Stimulated activated CD8-positive, alpha-beta memory T cell treated with anti-CD3 and anti-CD28 coated beads, Interleukin-7, amount 100 ng/mL, for 4 hours (primary cell): Measurements from ENCODE around the gene MED13L.
"Not testable (repeated sequence)": the region's sequence is repeated elsewhere in the genome, so short reads cannot be mapped to it uniquely, and the experiment has no call there.

Experiments
- DNase-seq, 2 donors: peaks; one replicate each; pipeline ENCODE4 v3.0.0-alpha.2; 2020; ENCODE audit warnings: low read depth in 2 of 2

MED13L gene

DNA sequence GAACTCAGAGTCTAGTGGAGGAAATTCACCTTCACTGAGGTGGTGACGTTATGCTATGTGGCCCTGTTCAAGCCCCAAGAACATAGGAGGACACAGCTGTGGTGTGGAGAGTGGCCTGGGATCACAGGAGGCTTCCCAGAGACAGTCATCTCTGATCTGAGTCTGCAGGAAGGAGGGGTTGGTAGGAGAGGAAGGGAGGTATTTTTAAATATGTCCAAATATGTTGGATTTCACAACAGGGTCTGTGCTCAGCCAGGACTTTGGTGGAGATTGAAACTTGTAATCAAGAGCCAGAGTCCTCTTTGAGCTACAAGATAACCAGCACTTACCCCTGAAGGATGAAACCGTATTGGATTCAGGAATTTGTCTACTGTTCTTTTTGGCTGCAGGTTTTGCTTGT, 26.4 kb upstream of the MED13L start:
- no peak for DNase-seq

DNA sequence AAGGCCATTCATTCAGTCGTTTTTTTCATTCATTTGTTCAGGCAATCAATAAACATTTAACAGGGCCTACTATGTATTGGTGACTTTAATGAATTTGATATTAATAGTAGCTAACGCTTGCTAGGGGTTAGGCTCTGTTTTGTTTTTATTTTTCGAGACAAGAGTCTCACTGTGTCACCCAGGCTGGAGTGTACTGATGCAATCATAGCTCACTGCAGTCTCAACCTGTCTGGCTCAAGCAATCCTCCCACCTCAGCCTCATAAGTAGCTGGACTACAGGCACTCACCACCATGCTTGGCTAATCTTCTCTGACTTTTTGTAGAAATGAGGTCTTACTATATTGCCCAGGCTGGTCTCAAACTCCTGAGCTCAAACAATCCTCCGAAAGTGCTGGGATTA, 25.6 kb upstream of the MED13L start:
- no peak for DNase-seq

DNA sequence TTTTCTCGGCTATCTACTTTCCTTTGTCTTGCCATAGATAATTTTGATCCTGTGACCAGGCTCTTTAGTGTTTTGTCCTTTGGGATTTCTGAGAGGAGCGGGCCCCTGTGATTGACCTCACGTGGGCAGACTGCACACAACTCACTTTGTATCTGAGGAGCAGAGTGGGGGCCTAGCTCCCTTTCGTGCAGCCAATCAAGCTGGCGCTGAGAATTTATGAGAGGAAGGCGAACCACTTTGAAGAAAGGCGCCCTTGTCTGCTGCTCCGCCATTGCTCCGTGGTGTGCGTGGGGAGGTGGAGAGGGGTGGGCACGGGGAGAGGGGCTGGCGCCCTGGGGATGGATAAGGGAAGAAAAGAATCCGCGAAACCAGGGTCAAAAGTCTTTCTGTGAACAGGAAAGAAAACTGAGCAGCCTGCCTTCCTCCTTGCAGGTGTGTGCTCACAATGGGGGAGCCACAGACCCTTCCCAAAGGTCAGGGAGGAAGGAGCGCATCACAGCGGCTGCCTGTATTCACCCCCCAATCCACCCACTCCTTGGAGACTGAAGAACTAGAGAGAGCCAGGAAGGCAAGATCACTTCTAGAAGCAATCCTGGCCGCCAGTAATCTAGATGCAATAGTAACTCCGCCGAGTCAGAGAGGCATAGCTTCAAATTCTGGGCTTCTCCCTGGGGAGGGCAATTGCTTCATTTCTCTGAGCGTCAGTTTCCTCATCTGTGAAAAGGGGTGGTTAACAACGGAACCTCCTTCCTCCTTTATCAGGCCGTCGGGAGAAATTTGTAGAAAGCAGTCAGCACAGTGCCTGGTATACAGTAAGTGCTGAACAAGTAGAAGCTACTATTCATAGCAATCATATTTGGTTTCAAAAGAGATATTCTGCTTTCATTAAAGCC, 24.9 kb upstream of the MED13L start:
- DNase-seq: no peak

DNA sequence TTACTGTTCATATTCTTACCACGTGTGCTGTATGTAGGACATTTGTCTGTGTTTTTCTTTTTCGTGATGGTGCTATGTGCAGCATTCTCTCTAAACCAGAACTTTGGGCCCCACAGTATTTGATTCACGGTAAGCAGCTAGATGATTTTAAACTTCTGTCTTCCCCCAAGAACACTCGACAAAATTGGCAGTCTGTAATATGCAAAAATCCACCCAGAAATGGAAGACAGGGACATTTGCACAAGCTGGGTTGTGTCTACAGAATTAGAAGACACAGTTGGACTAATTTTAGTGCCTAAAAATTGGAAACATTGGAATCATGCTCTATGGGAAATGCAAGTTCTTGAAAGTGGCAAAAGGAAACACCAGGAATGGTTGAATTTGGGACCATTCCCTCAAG, 24.1 kb upstream of the MED13L start:
- DNase-seq: no peak

DNA sequence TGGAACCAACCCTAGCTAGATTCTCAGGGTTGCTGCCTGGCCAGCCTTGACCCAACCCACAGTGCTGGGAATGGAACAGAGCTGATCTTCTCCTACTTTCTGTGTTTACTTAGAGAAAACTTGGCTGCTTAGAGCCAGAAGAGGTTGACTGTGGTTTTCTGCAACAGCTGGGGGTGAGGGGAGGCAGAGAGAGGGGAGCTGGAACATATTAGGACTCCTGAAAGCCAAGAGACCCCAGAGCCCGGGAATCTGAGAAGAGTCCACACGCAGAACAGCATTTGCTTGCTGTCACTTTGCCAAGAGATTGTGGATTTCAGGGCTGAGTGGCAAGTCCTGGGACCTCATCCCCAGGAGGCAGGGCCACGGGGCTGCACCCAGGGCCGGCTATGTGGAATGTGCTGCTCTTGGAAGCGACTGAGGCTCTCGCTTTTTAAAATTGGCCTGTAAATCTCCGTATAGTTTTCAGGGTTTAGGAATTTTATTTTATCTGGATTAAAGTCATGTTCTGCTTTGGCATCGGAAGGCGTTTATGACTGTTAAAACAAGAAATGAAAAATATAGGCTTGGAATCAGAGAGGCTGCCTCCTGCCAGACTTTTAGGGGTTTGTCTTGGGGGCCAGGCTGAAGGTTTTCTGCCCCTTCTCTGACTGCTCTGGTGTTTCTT, 22.3 kb upstream of the MED13L start:
- no peak for DNase-seq

DNA sequence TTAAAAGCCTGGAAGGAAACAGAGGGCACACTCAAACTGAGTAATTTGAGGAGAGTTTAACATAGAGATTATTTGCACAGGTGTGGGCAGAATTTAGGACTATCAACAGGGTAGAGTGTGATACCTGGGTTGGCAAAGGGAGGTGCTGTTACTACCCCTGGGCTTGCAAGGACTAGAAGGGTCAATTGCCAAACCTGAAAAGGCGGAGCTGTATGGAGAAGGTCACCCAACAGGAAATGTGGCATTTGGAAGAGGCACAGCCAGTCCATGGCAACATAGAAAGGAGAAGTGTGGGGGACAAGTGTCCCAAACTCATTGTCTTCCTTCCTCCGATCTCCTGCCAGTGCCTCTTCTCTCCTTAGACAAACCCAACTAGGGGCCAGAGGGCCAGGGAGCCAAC, 21.6 kb upstream of the MED13L start:
- DNase-seq: no peak

DNA sequence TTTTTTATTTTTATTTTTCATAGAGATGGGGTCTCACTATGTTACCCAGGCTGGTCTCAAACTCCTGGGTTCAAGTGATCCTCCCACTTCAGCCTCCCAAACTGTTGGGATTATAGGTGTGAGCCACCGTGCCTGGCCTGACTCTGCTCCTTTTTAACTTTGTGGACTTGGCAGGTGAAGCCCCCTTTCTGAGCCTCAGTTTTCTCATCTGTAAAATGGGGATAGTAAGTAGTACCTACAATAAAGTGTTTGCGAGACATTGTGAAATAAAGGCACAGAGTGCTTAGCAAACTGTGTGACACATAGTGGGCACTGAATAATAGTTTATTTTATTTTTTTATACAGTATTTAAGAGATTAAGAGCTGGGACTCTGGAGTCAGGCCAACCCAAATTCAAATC, 21.1 kb upstream of the MED13L start:
- DNase-seq: no peak

DNA sequence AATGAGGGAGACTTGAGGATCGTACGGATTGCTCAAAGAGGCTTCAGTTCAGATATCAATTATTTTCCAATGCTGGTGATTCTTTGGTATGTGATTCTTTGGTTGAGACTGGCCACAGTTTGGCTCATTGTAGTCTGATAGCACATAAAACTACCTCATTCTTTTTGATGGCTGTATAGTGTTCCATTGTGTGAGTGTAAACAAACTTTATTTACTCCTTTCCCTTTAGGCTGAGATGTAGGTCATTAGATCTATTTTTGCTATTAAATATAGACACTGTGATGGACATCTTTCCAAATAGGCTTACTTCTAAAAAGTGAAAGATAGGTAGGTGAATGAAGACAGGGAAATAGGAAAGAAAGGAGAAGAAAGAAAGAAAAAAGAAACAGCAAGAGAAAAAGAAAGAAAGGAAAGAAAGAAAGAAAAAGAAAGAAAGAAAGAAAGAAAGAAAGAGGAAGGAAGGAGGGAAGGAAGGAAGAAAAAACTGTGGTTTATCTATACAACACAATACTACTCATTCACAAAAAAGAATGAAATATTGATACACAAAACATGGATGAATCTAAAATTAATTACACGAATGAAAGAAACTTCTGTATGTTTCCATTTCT, 19.8 kb upstream of the MED13L start:
- DNase-seq: no peak

DNA sequence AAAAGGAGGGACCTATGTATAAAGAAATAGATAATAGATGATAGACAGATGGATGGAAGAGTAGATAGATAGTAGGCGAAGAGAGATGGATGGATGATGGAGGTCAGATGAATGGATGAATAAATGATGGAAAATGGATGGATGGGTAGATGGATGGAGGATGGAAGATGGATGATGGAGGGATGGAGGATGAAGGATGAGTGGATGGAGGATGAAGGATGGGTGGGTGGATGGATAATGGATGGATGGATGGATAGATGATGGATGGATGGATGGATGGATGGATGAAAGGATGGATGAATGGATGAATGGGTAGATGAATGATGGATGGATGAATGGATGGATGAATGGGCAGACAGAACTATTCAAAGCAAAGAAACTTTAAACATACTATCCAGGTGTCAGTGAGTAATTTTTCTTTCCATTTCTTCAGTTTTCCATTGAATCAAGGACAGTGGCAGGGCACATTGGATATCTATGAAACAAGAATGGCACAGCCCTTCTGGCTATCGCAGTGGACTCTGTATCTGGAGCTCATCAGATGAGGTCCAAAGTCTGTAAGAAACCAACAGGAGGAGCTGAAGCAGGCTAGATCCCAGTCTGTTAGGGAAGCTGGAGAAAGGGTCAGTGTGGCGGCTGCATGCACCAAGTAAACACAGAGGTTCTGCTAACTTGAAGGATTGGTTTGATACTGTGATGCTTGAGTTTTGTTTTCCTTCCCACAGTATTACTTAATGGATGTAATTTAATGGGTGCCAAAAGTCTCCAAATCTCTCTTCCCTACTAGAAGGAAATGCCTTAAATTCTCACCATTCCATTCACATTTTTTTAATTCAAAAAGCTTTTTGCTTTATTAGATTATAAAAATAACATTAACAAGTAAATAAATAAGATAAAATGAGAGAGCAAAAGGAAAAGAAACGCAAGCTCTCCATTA, 18.1 kb upstream of the MED13L start:
- no peak for DNase-seq

DNA sequence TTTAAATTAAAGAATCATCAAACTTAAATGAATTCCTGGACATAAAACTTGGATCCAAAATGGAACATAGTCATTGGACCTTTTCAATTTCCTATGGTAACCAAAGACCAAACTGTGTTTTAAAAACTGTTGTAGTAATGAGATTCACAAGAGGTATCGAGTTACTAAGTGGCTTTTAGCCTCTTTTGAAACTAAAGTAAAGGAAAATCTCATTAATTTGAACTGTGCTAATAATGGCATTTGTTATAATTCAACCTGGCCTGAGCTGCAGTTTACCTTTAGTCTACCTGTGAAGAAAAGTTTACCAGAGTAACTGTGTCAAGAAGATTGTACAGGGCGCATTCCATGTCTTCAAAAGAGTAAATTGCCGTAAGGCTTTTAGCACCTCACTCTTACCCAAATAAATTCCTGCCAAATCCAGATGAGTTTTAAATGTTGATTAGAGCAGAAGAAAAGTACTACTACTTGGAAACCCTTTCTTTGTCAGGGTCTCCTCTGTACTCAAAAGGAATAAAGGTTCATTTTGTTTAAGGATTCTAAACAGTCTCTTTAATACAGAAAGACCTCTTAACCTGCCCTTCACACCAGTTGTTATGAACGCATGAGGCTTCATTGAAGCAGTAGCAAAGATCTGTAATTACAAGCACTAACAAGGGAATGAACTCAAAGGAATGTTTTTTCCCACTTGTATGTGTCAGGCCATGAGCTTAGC, 17.1 kb upstream of the MED13L start:
- DNase-seq: no peak

DNA sequence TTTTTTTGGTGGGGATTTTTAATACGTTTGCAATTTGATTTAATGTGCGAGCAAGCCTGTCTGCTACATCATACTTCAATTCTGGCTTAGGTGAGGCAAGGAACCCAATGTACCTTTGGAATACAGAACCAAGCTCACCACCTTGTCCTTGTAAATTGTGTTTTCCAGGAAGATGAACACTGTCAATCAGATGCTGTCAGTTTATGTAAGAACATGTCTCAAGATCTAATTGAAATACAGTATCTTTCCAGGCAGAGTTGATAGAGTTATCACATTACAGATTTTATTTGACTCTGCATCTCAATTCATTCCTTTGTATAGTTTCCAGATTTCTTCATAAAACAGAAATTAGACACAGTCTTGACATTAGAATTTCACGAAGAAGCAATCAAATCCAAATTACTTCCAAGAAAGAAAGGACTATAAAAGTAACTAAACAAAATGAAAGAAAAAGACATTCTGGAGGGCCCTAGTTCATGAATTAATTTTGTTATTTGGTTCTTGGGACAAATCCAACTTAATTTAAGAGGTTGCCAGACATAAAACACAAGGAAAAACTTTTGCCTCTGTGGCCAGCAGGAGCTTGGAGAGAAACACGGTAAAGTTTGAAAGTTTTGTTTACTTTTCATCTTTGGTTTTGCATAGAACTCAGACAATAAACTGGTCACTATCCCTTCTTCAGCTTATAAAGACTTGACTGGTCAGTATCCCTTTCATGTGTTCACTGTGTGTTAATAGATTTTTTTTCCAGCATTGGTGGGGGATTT, 16.4 kb upstream of the MED13L start:
- DNase-seq: no peak

DNA sequence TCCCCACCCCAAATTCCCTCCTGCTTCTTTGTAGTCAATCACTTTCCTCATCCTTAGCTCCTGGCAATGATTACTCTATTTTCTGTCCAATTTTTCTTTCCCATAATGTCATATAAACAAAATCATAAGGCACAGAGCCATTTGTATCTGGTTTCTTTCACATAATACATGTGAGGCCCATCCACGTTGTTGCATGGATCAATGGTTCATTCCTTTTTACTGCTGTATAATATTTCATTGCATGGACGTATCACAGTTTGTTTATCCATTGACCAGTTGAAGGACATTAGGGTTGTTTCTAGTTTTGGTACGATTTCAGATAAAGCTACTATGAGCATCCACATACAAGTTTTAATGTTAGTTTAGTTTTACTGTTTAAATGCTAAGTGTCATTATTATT, 13.7 kb upstream of the MED13L start:
- no peak for DNase-seq

DNA sequence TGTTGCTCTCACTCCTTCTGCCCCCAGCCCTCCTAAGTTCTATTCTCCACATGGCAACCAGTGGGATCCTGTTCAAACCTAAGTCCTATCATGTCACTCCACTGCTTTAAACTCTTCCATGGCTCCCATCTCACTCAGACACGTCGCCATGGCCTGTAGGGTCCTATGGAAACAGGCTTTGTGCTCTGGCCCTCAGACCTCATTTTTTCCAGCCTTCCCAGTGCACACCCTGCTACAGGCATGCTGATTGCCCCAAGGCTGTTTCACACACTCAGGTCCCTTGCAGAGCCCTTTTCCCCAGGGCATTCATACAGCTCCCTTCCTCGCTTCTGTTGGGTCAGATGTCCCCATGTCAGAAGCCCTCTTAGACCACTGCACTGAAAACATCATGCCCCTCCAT, 11.2 kb upstream of the MED13L start:
- no peak for DNase-seq

DNA sequence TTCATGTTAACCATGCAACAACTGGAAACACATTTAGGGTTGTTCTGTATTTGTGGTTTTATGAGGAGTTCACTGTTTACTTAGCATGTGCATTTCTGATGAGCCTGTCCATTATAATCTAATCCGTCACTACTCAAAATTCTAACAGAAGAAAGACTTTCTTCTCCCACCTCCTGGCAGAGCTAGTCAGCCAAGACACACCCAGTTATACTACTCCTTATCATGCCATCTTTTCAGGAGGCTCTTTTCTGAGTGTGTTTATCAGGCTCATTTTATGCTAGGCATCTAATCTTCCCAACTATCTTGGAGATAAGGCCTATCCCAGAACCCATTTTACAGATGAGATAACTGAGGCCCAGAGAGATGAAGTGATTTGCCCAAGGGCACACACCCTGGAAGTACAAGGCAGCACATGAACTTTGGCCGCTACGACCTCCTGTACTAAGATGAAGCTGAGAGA, 10.4 kb upstream of the MED13L start:
- no peak for DNase-seq

DNA sequence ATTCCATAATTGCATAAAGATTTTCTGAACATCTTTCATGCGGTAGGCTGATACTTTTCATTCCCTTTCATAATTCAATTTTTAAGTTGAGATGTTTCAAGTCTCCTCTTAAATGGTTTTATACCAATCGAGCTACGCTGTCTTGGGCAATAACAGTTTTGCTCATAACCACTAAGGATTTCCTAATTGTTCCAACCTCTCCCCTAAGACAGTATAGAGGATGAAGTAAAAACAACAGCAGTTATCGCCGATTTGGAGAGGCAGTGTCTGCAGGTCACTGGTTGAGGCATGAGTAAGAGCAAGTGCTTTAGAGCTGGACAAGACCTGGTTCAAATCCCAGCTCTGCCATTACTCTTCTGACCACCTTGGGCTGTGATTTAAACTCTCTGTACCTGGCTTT, 6.9 kb upstream of the MED13L start:
- no peak for DNase-seq

DNA sequence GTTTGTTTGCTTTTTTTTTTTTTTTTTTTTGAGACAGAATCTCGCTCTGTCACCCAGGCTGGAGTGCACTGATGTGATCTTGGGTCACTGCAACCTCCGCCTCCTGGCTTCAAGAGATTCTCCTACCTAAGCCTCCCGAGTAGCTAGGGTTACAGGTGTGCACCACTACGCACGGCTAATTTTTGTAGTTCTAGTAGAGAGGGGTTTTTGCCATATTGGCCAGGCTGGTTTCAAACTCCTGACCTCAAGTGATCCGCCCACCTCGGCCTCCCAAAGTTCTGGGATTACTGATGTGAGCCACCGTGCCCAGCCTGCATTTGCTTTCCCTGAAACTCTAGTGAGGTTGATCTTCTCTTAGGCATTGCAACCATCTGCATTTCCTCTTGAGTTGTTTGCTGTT, 6.4 kb upstream of the MED13L start:
- DNase-seq: not testable (repeated sequence)

DNA sequence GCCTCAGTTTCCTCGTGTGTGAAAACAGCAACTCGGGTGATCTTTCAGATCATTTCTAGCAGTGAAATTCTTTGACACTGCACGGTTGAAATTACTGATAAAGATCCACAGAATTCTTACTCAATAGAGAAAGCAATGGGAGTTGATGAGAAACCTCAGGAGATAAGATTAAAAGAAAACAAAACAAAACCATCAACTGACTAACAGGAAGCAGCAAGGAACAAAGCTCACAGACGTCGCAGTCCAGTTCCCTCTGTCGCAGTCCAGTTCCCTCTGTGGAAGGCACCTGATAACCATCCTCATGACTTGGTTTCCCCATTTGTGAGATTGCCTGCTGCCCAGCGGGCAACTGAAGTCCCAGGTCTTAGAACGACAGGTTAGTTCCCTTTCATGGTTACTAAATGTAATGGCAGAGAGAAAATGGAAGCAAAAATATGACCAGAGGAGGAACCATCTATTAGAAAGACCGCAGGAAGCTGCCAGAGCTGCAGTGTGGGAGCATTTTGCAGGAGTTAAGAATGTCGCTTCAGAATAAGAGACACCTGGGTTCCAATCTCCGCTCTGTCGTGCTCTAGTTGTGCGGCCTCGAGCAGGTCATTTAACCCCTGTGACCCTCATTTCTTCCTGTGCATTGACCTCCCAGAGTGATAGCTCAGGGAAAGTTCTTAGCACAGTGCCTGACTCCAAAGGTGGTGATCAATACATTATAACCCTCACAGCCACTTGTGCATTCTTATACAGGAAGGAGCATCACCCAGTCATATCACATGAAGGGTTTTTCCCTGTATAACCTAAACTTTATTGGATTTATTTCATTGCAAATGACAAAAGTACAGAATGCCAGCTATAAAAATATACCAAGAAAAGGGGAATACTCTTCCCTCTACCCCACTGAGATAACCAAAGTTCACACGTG, 5.1 kb upstream of the MED13L start:
- no peak for DNase-seq

DNA sequence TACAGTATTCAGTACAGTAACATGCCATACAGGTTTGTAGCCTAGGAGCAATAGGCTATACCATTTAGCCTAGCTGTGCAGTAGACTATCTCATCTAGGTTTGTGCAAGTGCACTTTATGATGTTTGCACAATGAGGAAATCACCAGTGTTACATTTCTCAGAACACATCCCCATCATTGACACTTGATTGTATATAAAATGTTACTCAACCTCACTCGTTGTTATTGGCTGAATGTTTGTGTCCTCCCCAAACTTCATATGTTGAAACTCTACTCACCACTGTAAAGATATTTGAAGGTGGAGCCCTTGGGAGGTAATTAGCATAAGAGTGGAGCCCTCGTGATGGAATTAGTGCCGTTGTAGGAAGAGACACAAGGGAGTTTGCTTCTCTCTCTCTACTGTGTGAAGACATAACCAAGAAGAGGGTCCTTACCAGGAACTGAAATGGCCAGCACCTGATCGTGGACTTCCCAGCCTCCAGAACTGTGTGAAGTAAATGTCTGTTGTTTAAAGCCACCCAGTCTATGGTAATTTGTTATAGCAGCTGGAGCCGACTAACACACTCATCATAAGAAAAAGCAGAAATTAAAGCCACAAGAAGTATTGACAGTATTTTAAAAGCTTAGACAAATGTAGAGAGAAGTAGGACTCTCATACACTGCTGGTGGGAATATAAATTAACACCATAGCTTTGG, 3.2 kb upstream of the MED13L start:
- DNase-seq: no peak

DNA sequence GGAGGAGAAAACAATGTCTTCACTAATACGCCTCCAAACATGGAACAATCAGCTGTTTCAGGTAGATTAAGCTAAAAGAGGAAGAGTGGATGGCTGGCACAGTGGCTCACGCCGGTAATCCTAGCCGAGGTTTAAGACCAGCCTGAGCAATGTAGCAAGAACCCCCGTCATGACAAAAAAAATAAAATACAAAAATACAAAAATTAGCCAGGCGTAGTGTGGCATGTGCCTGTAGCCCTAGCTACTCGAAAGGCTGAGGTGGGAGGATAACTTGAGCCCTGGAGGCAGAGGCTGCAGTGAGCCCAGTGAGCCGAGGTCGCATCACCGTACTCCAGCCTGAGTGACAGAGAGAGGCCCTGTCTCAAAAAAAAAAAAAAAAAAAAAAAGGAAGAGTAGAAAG, 1.2 kb upstream of the MED13L start:
- no peak for DNase-seq
